ENCODE results near the gene SHANK2. TPM values are rescaled to one million over a fixed set of nuclear protein-coding genes. Genes with fewer than 3 reads are reported as not detected.
A peak's percentile ranks its signal among the peaks of the same experiment; 100 is the strongest.

SHANK2 gene
- total RNA-seq, 2 donors from 2014 or later, result 22.3 to 49.6 TPM

- Histone ChIP-seq H3K4me1 (ENCODE audit: control insufficient read depth, insufficient read depth, low read length) (no peaks in the 10 kb centered on the region), H3K9ac (ENCODE audit: extremely low read depth, low read length, poor library complexity, severe bottlenecking) (no peak overlapping the region), H3K36me3 (ENCODE audit: control insufficient read depth, insufficient read depth, low read length) (no peaks in the 10 kb centered on the region), H3K27me3 (ENCODE audit: control insufficient read depth, insufficient read depth, low read length, poor library complexity, severe bottlenecking) (no peaks in the 10 kb centered on the region), H3K4me3 (ENCODE audit: low read length) (no peak overlapping the region), H3K9me3 (ENCODE audit: control insufficient read depth, low read length) (no peaks in the 10 kb centered on the region), H3K27ac (ENCODE audit: low read depth, low read length) (no peak overlapping the region)
- Mint-ChIP-seq H3K4me3 (no peak overlapping the region), H3K9me3 (no peaks in the 10 kb centered on the region), H3K36me3 (ENCODE audit: low read depth) (no peaks in the 10 kb centered on the region), H3K4me1 (peaks cover 10% of the 10 kb centered on the region), H3K27ac (no peak overlapping the region), H3K27me3 (ENCODE audit: insufficient read depth) (peaks cover 8% of the 10 kb centered on the region)
- peak; percentile 54 for DNase-seq
- WGBS, 2 experiments (ENCODE audit: insufficient coverage in 1 of 2, insufficient read length in 1 of 2), result 90 to 92% methylated on average over 7 to 15 of the region's 15 CpGs
- no peak for TF ChIP-seq CTCF (conservative IDR thresholded peaks at IDR 0.05)
Observed at GRCh38 chr11:71282581-71283351, 30.4 kb upstream of the SHANK2 start.

- Histone ChIP-seq H3K4me1 (ENCODE audit: control insufficient read depth, insufficient read depth, low read length) (no peaks in the 10 kb centered on the region), H3K9ac (ENCODE audit: extremely low read depth, low read length, poor library complexity, severe bottlenecking) (no peak overlapping the region), H3K36me3 (ENCODE audit: control insufficient read depth, insufficient read depth, low read length) (no peaks in the 10 kb centered on the region), H3K27ac (ENCODE audit: low read depth, low read length) (no peak overlapping the region), H3K9me3 (ENCODE audit: control insufficient read depth, low read length) (no peaks in the 10 kb centered on the region), H3K4me3 (ENCODE audit: low read length) (no peak overlapping the region), H3K27me3 (ENCODE audit: control insufficient read depth, insufficient read depth, low read length, poor library complexity, severe bottlenecking) (no peaks in the 10 kb centered on the region)
- no peaks in the 10 kb centered on the region for H3K9me3 Mint-ChIP-seq
- DNase-seq, result peak; percentile 33
- no peaks in the 10 kb centered on the region for H3K36me3 Mint-ChIP-seq (ENCODE audit: low read depth)
- no peak for TF ChIP-seq CTCF (conservative IDR thresholded peaks at IDR 0.05)
- no peak overlapping the region for H3K4me3 Mint-ChIP-seq
- peaks cover 7% of the 10 kb centered on the region for H3K27me3 Mint-ChIP-seq (ENCODE audit: insufficient read depth)
- 93 to 97% methylated on average over 6 to 7 of the region's 7 CpGs for WGBS, 2 experiments (ENCODE audit: insufficient coverage in 1 of 2, insufficient read length in 1 of 2)
- no peak overlapping the region for H3K27ac Mint-ChIP-seq
- H3K4me1 Mint-ChIP-seq, result peaks cover 10% of the 10 kb centered on the region
Observed at GRCh38 chr11:71281831-71282230, 29.5 kb upstream of the SHANK2 start.

- Histone ChIP-seq H3K9ac (ENCODE audit: extremely low read depth, low read length, poor library complexity, severe bottlenecking) (no peak overlapping the region), H3K4me1 (ENCODE audit: control insufficient read depth, insufficient read depth, low read length) (no peaks in the 10 kb centered on the region), H3K27me3 (ENCODE audit: control insufficient read depth, insufficient read depth, low read length, poor library complexity, severe bottlenecking) (no peaks in the 10 kb centered on the region), H3K27ac (ENCODE audit: low read depth, low read length) (no peak overlapping the region), H3K36me3 (ENCODE audit: control insufficient read depth, insufficient read depth, low read length) (no peaks in the 10 kb centered on the region), H3K9me3 (ENCODE audit: control insufficient read depth, low read length) (no peaks in the 10 kb centered on the region), H3K4me3 (ENCODE audit: low read length) (no peak overlapping the region)
- H3K27ac Mint-ChIP-seq, result no peak overlapping the region
- peaks cover 10% of the 10 kb centered on the region for H3K4me1 Mint-ChIP-seq
- peaks cover 8% of the 10 kb centered on the region for H3K27me3 Mint-ChIP-seq (ENCODE audit: insufficient read depth)
- H3K9me3 Mint-ChIP-seq, result no peaks in the 10 kb centered on the region
- peak; percentile 24 for DNase-seq
- H3K4me3 Mint-ChIP-seq, result no peak overlapping the region
- H3K36me3 Mint-ChIP-seq (ENCODE audit: low read depth), result no peaks in the 10 kb centered on the region
- 85 to 96% methylated on average over 2 to 3 of the region's 3 CpGs for WGBS, 2 experiments (ENCODE audit: insufficient coverage in 1 of 2, insufficient read length in 1 of 2)
- no peak for TF ChIP-seq CTCF (conservative IDR thresholded peaks at IDR 0.05)
Observed at GRCh38 chr11:71281204-71281603, 28.8 kb upstream of the SHANK2 start.
